RPMI7951 (cell line): Measurements from ENCODE around the gene ZNF286A. TPM values are rescaled to one million over a fixed set of nuclear protein-coding genes. Genes with fewer than 3 reads are reported as not detected.

Experiments
- total RNA-seq: library from RNA; depleted of rRNA; stranded (reverse); fragments of >200 nt; shearing (Covaris generic); gene quantifications from 2 replicates; pipeline ENCODE4 v1.2.3, GENCODE V29; 2014; rRNA removed

The ZNF286A gene
- total RNA-seq, 1 experiment from 2014 or later = 26.2 TPM

Other genes with a start within 250 kb of the ZNF286A start
- gene CDRT4, start 232.1 kb upstream of the ZNF286A start, total RNA-seq = 0.24 and 0.49 TPM in 2 replicates
- gene TVP23C, start 136.3 kb upstream of the ZNF286A start, total RNA-seq = 7.3 and 9.7 TPM in 2 replicates
- 0.12 and 1.1 TPM in 2 replicates for gene FBXW10B, start 80.0 kb upstream of the ZNF286A start, total RNA-seq
- gene TRIM16, start 15.4 kb upstream of the ZNF286A start, total RNA-seq = 66.2 and 74.4 TPM in 2 replicates
- not detected in 2 replicates for gene TBC1D26, start 32.5 kb downstream of the ZNF286A start, total RNA-seq
- gene ADORA2B, start 245.4 kb downstream of the ZNF286A start, total RNA-seq = 14.4 and 18.0 TPM in 2 replicates